Transverse colon (tissue), 4 donors: ENCODE results near the gene STH. TPM values are rescaled to one million over a fixed set of nuclear protein-coding genes. Genes with fewer than 3 reads are reported as not detected.

Source experiments
- DNase-seq: peaks from one replicate; pipeline ENCODE4 v3.0.0-alpha.2; 2019
- H3K27ac ChIP-seq, 4 donors: fragments of 200-600 bp; sonication (generic); 2 replicates each; pipeline ENCODE4 v1.5.1; 2016 to 2018; ENCODE audit warnings: inconsistent platforms in 4 of 4
- H3K27me3 ChIP-seq: fragments of 200-600 bp; sonication (generic); 2 replicates; pipeline ENCODE4 v1.5.1; 2017; ENCODE audit warnings: inconsistent platforms
- H3K36me3 ChIP-seq, 4 donors: fragments of 200-600 bp; sonication (generic); 2 replicates each; pipeline ENCODE4 v1.5.1; 2017 to 2019; ENCODE audit warnings: inconsistent platforms in 4 of 4
- H3K4me1 ChIP-seq, 4 donors: fragments of 200-600 bp; sonication (generic); 2 replicates each; pipeline ENCODE4 v1.5.1; 2017 to 2020; ENCODE audit warnings: inconsistent platforms in 4 of 4
- H3K4me3 ChIP-seq, 4 donors: fragments of 200-600 bp; sonication (generic); 1 replicate in 1 of 4; 2 replicates in 3 of 4; pipeline versions ENCODE4 v1.5.1 to v1.6.1; 2017 to 2019; ENCODE audit warnings: inconsistent platforms in 4 of 4
- H3K9me3 ChIP-seq, 2 donors: fragments of 200-600 bp; sonication (generic); 2 replicates each; pipeline ENCODE4 v1.5.1; 2017 to 2019; ENCODE audit warnings: inconsistent platforms in 2 of 2
- EP300 ChIP-seq: sonication (generic); formaldehyde crosslinking; IDR thresholded peaks from one replicate; pipeline ENCODE4 v1.6.1; 2017; ENCODE audit warnings: antibody characterized with exemption, low read depth
- POLR2A ChIP-seq: fragments of 450-650 bp; IDR thresholded peaks from one replicate; pipeline ENCODE4 v1.6.1; 2016; ENCODE audit warnings: antibody characterized with exemption, mild to moderate bottlenecking, moderate library complexity
- POLR2AphosphoS5 ChIP-seq, 3 donors: sonication (generic); formaldehyde crosslinking; IDR thresholded peaks; one replicate each; pipeline ENCODE4 v1.6.1; 2016; ENCODE audit warnings: antibody characterized with exemption in 3 of 3
- WGBS, 2 donors: methylation state at CpG; one replicate each; pipeline ENCODE4 v1.1.5; 2018; ENCODE audit warnings: low coverage in 1 of 2; 5-methylcytosine and 5-hydroxymethylcytosine counted together
- in situ Hi-C, 4 donors: fragments of 200-750 bp; cut with MboI; loops; one replicate each; pipeline versions ENCODE4 v1.15.0 to v1.15.1; 2017; ENCODE audit warnings: low sequenced_read_pairs in 3 of 4, low pct_ligation_motif_present in 1 of 4, low pct_unique_long_range_greater_than_20kb in 1 of 4
- intact Hi-C: fragments of 100-400 bp; cut with DNase I; formaldehyde crosslinking; loops from one replicate; pipeline ENCODE4 v1.15.1; 2023; ENCODE audit warnings: low total_unique reads
- total RNA-seq, 4 donors: library from RNA; depleted of rRNA; stranded (reverse); fragments of >200 nt; gene quantifications; one replicate each; pipeline ENCODE4 v1.1.0, GENCODE V29; 2016
- TF ChIP-seq, protein P1 (sequence below), 5 experiments: fragments of 200-600 bp in 3 of 5; fragments of 450-650 bp in 2 of 5; sonication (generic) in 3 of 5; IDR thresholded peaks; 1 replicate in 2 of 5; 2 replicates in 3 of 5; pipeline ENCODE4 v1.5.1; 2016 to 2017; ENCODE audit warnings: antibody characterized with exemption in 5 of 5, inconsistent platforms in 3 of 5, mild to moderate bottlenecking in 2 of 5, moderate library complexity in 1 of 5

STH gene
- total RNA-seq, 4 donors from 2014 or later, result not detected

DNA sequence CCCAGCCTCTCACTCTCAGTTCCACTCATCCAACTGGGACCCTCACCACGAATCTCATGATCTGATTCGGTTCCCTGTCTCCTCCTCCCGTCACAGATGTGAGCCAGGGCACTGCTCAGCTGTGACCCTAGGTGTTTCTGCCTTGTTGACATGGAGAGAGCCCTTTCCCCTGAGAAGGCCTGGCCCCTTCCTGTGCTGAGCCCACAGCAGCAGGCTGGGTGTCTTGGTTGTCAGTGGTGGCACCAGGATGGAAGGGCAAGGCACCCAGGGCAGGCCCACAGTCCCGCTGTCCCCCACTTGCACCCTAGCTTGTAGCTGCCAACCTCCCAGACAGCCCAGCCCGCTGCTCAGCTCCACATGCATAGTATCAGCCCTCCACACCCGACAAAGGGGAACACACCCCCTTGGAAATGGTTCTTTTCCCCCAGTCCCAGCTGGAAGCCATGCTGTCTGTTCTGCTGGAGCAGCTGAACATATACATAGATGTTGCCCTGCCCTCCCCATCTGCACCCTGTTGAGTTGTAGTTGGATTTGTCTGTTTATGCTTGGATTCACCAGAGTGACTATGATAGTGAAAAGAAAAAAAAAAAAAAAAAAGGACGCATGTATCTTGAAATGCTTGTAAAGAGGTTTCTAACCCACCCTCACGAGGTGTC lies 26.6 kb downstream of the STH start:
- DNase-seq, result no peak
- in situ Hi-C loops (loop anchor here in 1 of 4 donors (25.0 kb wide), 1 partner anchor 187 kb away; no protein-coding TSS in a partner anchor), intact Hi-C loops (no loop called here)
- WGBS, 2 donors, result 75 to 77% methylated on average over 1 to 8 of the region's 8 CpGs
- H3K9me3 ChIP-seq, result no peaks in the 10 kb centered on the region
- H3K27ac ChIP-seq, result peak overlapping the region in 1 of 4 donors; percentile 27
- H3K27me3 ChIP-seq, result no peaks in the 10 kb centered on the region
- H3K4me1 ChIP-seq, result no peaks in the 10 kb centered on the region
- H3K36me3 ChIP-seq, result peaks cover 0 to 11% (median 2%) of the 10 kb centered on the region in 4 donors
- no peak for TF ChIP-seq POLR2A
- no peak for TF ChIP-seq POLR2AphosphoS5 (IDR thresholded peaks at IDR 0.05)
- TF ChIP-seq, protein P1, sequence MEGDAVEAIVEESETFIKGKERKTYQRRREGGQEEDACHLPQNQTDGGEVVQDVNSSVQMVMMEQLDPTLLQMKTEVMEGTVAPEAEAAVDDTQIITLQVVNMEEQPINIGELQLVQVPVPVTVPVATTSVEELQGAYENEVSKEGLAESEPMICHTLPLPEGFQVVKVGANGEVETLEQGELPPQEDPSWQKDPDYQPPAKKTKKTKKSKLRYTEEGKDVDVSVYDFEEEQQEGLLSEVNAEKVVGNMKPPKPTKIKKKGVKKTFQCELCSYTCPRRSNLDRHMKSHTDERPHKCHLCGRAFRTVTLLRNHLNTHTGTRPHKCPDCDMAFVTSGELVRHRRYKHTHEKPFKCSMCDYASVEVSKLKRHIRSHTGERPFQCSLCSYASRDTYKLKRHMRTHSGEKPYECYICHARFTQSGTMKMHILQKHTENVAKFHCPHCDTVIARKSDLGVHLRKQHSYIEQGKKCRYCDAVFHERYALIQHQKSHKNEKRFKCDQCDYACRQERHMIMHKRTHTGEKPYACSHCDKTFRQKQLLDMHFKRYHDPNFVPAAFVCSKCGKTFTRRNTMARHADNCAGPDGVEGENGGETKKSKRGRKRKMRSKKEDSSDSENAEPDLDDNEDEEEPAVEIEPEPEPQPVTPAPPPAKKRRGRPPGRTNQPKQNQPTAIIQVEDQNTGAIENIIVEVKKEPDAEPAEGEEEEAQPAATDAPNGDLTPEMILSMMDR (IDR thresholded peaks at IDR 0.05), result no peak
- TF ChIP-seq EP300, result no peak
- no peak overlapping the region for H3K4me3 ChIP-seq

DNA sequence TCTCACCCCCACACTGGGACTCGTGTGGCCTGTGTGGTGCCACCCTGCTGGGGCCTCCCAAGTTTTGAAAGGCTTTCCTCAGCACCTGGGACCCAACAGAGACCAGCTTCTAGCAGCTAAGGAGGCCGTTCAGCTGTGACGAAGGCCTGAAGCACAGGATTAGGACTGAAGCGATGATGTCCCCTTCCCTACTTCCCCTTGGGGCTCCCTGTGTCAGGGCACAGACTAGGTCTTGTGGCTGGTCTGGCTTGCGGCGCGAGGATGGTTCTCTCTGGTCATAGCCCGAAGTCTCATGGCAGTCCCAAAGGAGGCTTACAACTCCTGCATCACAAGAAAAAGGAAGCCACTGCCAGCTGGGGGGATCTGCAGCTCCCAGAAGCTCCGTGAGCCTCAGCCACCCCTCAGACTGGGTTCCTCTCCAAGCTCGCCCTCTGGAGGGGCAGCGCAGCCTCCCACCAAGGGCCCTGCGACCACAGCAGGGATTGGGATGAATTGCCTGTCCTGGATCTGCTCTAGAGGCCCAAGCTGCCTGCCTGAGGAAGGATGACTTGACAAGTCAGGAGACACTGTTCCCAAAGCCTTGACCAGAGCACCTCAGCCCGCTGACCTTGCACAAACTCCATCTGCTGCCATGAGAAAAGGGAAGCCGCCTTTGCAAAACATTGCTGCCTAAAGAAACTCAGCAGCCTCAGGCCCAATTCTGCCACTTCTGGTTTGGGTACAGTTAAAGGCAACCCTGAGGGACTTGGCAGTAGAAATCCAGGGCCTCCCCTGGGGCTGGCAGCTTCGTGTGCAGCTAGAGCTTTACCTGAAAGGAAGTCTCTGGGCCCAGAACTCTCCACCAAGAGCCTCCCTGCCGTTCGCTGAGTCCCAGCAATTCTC lies 27.4 kb downstream of the STH start:
- Histone ChIP-seq H3K27me3 (no peaks in the 10 kb centered on the region), H3K27ac (peak overlapping the region in 2 of 4 donors; percentile 27 to 31), H3K4me1 (no peaks in the 10 kb centered on the region), H3K36me3 (peaks cover 0 to 18% (median 6%) of the 10 kb centered on the region in 4 donors), H3K4me3 (no peak overlapping the region), H3K9me3 (no peaks in the 10 kb centered on the region)
- TF ChIP-seq, protein P1 (IDR thresholded peaks at IDR 0.05), result no peak
- TF ChIP-seq EP300 (no peak), POLR2A (no peak), POLR2AphosphoS5 (IDR thresholded peaks at IDR 0.05) (no peak)
- WGBS, 2 donors, result 88% methylated on average over 16 of the region's 17 CpGs; no CpG with 5 or more reads in 1 of the 2 donors
- in situ Hi-C loops (loop anchor here in 1 of 4 donors (25.0 kb wide), 1 partner anchor 186 kb away; no protein-coding TSS in a partner anchor), intact Hi-C loops (no loop called here)
- peak; percentile 17 for DNase-seq

DNA sequence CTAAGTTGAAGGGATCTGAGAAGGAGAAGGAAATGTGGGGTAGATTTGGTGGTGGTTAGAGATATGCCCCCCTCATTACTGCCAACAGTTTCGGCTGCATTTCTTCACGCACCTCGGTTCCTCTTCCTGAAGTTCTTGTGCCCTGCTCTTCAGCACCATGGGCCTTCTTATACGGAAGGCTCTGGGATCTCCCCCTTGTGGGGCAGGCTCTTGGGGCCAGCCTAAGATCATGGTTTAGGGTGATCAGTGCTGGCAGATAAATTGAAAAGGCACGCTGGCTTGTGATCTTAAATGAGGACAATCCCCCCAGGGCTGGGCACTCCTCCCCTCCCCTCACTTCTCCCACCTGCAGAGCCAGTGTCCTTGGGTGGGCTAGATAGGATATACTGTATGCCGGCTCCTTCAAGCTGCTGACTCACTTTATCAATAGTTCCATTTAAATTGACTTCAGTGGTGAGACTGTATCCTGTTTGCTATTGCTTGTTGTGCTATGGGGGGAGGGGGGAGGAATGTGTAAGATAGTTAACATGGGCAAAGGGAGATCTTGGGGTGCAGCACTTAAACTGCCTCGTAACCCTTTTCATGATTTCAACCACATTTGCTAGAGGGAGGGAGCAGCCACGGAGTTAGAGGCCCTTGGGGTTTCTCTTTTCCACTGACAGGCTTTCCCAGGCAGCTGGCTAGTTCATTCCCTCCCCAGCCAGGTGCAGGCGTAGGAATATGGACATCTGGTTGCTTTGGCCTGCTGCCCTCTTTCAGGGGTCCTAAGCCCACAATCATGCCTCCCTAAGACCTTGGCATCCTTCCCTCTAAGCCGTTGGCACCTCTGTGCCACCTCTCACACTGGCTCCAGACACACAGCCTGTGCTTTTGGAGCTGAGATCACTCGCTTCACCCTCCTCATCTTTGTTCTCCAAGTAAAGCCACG lies 28.3 kb downstream of the STH start:
- 72 to 80% methylated on average over 8 to 12 of the region's 12 CpGs for WGBS, 2 donors
- in situ Hi-C loops (loop anchor here in 1 of 4 donors (25.0 kb wide), 1 partner anchor 185 kb away; no protein-coding TSS in a partner anchor), intact Hi-C loops (no loop called here)
- no peak overlapping the region for H3K4me3 ChIP-seq
- no peaks in the 10 kb centered on the region for H3K4me1 ChIP-seq
- peaks cover 0 to 27% (median 8%) of the 10 kb centered on the region in 4 donors for H3K36me3 ChIP-seq
- H3K27ac ChIP-seq, result peak overlapping the region in 2 of 4 donors; percentile 27 to 31
- TF ChIP-seq POLR2A (no peak), POLR2AphosphoS5 (IDR thresholded peaks at IDR 0.05) (no peak), EP300 (no peak)
- TF ChIP-seq, protein P1 (IDR thresholded peaks at IDR 0.05), result no peak
- H3K27me3 ChIP-seq, result no peaks in the 10 kb centered on the region
- H3K9me3 ChIP-seq, result no peaks in the 10 kb centered on the region
- no peak for DNase-seq
